Ammon's horn (tissue), 1 donor: ENCODE measurements around the gene NINJ2.
"Not testable (repeated sequence)": the region's sequence is repeated elsewhere in the genome, so short reads cannot be mapped to it uniquely, and the experiment has no call there.

Experiments
- DNase-seq: peaks from one replicate; pipeline ENCODE4 v3.0.0-alpha.2; 2016; ENCODE audit warnings: low spot score

NINJ2 gene

GRCh38 chr12:586318-587071, 76.8 kb downstream of the NINJ2 start:
- DNase-seq = no peak

- no peak for DNase-seq
Observed at GRCh38 chr12:585062-586061, 77.9 kb downstream of the NINJ2 start.

GRCh38 chr12:583251-583869, 79.9 kb downstream of the NINJ2 start:
- no peak for DNase-seq

GRCh38 chr12:581746-582145, 81.5 kb downstream of the NINJ2 start:
- DNase-seq = no peak

- no peak for DNase-seq
Observed at GRCh38 chr12:581321-581720, 81.9 kb downstream of the NINJ2 start.

- no peak for DNase-seq
Observed at GRCh38 chr12:580813-581212, 82.4 kb downstream of the NINJ2 start.

GRCh38 chr12:579420-580110, 83.7 kb downstream of the NINJ2 start:
- no peak for DNase-seq

- no peak for DNase-seq
Observed at GRCh38 chr12:578748-579419, 84.4 kb downstream of the NINJ2 start.

GRCh38 chr12:577994-578747, 85.1 kb downstream of the NINJ2 start:
- DNase-seq = not testable (repeated sequence)

- no peak for DNase-seq
Observed at GRCh38 chr12:576615-577110, 86.6 kb downstream of the NINJ2 start.

GRCh38 chr12:575948-576614, 87.2 kb downstream of the NINJ2 start:
- DNase-seq = peak; percentile 69

GRCh38 chr12:575129-575502, 88.1 kb downstream of the NINJ2 start:
- DNase-seq = no peak

- DNase-seq = no peak
Observed at GRCh38 chr12:574475-575128, 88.6 kb downstream of the NINJ2 start.

GRCh38 chr12:573232-573631, 90.0 kb downstream of the NINJ2 start:
- DNase-seq = no peak

GRCh38 chr12:572532-572899, 90.7 kb downstream of the NINJ2 start:
- DNase-seq = no peak

GRCh38 chr12:571795-572531, 91.3 kb downstream of the NINJ2 start:
- DNase-seq = no peak

- DNase-seq = peak; percentile 55
Observed at GRCh38 chr12:570921-571794, 92.1 kb downstream of the NINJ2 start.

- DNase-seq = no peak
Observed at GRCh38 chr12:570435-570920, 92.8 kb downstream of the NINJ2 start.
